H1 (cell line): Measurements from ENCODE around the gene CARD18. TPM values are rescaled to one million over a fixed set of nuclear protein-coding genes. Genes with fewer than 3 reads are reported as not detected.

Experiments used
- CEBPB ChIP-seq: IDR thresholded peaks from 2 replicates; pipeline ENCODE4 v1.6.1; 2012; ENCODE audit warnings: low read depth, low read length
- FOSL1 ChIP-seq: IDR thresholded peaks from 2 replicates; pipeline ENCODE4 v1.6.1; 2011; ENCODE audit warnings: mild to moderate bottlenecking, low read depth, low read length, moderate library complexity; ENCODE audit not compliant: insufficient read depth
- GTF2F1 ChIP-seq: IDR thresholded peaks from 2 replicates; pipeline ENCODE4 v1.6.1; 2012; ENCODE audit warnings: low read depth, low read length, improper control_type of control experiment, borderline replicate concordance
- KDM1A ChIP-seq: fragments of 200-600, 300-600 bp; sonication (generic); IDR thresholded peaks from 2 replicates; pipeline ENCODE4 v1.7.1; 2016; ENCODE audit warnings: mild to moderate bottlenecking, low read length, borderline replicate concordance
- SIX5 ChIP-seq: IDR thresholded peaks from 2 replicates; pipeline ENCODE4 v1.6.1; 2011; ENCODE audit warnings: mild to moderate bottlenecking, low read depth, low read length
- SP2 ChIP-seq: IDR thresholded peaks from 2 replicates; pipeline ENCODE4 v1.6.1; 2012; ENCODE audit warnings: mild to moderate bottlenecking, low read length, inconsistent platforms
- TAF1 ChIP-seq: IDR thresholded peaks from 2 replicates; pipeline ENCODE4 v1.6.1; 2011; ENCODE audit warnings: mild to moderate bottlenecking, low read depth, low read length
- TBP ChIP-seq: IDR thresholded peaks from 2 replicates; pipeline ENCODE4 v1.6.1; 2011; ENCODE audit warnings: low read depth, low read length, improper control_type of control experiment
- polyA plus RNA-seq, 7 experiments: library from polyadenylated mRNA; depleted of rRNA in 3 of 7; stranded (reverse) in 5 of 7; unstranded in 2 of 7; fragments of >200 nt in 5 of 7; fragments of 200-250 nt in 2 of 7; gene quantifications; 1 replicate in 5 of 7; 2 replicates in 1 of 7; 4 replicates in 1 of 7; pipeline versions ENCODE4 v1.2.1 to v1.2.3, GENCODE V29; 2011 to 2013; ENCODE audit warnings: missing spikeins in 2 of 7, mixed read lengths in 2 of 7
- total RNA-seq: library from RNA; stranded (reverse); fragmentation: NEBNext Ultra II Directional; extraction: Animal tissue kit (Norgen Biotek cat#: 25700); gene quantifications from 2 replicates; pipeline ENCODE4 v1.2.1, GENCODE V29; 2021

CARD18 gene
- total and polyA plus RNA-seq, 2 of the 8 experiments (the other 6 are each of a cell fraction or from before 2014, with no cell fraction given) = not detected

- TF ChIP-seq GTF2F1 = no peak
- no peak for TF ChIP-seq TAF1
- TF ChIP-seq KDM1A = no peak
- TF ChIP-seq SP2 = no peak
- no peak for TF ChIP-seq SIX5
- TF ChIP-seq CEBPB = no peak
- no peak for TF ChIP-seq TBP
- no peak for TF ChIP-seq FOSL1
Observed at GRCh38 chr11:105100981-105101630, 38.5 kb downstream of the CARD18 start (continued).
